Effector memory CD8-positive, alpha-beta T cell (primary cell): ENCODE measurements around the gene HLX.

Source experiments
- ATAC-seq: fragments of 150-1000 bp; cut with Tn5 transposase; replicated peaks from 2 replicates; pipeline ENCODE4 v1.10.0; 2021; ENCODE audit warnings: mild to moderate bottlenecking, moderate library complexity
- DNase-seq, 3 experiments: peaks; one replicate each; pipeline ENCODE4 v3.0.0; 2021
- H3K27ac Mint-ChIP-seq, 2 donors: one replicate each; pipeline ENCODE4 v1.8.0; 2022; ENCODE audit warnings: mild to moderate bottlenecking in 2 of 2, mixed read lengths in 2 of 2, moderate library complexity in 2 of 2
- H3K27me3 Mint-ChIP-seq, 2 donors: one replicate each; pipeline ENCODE4 v1.8.0; 2022; ENCODE audit warnings: mixed read lengths in 2 of 2
- H3K36me3 Mint-ChIP-seq: one replicate; pipeline ENCODE4 v1.8.0; 2022; ENCODE audit warnings: mild to moderate bottlenecking, moderate library complexity, mixed read lengths; ENCODE audit not compliant: insufficient read depth
- H3K4me1 Mint-ChIP-seq, 2 donors: one replicate each; pipeline ENCODE4 v1.8.0; 2022; ENCODE audit warnings: low read depth in 2 of 2, mixed read lengths in 2 of 2
- H3K4me3 Mint-ChIP-seq, 2 donors: one replicate each; pipeline ENCODE4 v1.8.0; 2022; ENCODE audit warnings: mild to moderate bottlenecking in 2 of 2, mixed read lengths in 2 of 2, moderate library complexity in 2 of 2
- H3K9me3 Mint-ChIP-seq, 2 donors: one replicate each; pipeline ENCODE4 v1.8.0; 2022; ENCODE audit warnings: mixed read lengths in 2 of 2

The HLX gene

DNA sequence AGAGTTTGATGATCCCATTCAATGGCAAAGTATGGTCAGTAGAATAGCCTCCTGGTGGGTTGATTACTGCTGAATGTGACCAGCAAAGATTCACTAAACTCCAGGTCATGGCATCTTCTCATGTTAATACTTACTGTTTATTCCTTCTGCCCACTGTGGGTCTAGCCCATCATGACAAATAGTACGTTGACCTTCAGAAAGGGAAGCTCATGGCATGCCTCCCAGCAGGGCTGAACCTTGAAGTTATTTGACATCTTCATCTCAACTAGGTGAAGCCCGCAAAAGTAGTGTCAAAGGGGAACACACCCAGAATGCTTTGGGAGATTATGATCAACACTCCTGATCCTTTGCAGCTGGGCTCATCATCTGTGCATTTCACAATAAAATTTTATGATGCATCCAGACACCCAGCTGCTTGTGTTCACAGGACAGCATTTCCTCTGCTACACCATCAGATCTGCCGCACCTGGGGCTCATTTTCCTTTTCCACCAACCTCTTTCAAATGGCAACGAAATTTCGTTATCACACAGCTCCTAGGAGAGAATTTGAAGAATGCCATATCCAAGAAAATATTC lies 49.6 kb downstream of the HLX start:
- ATAC-seq (no peak), DNase-seq (no peak)
- Mint-ChIP-seq H3K27ac (no peak overlapping the region), H3K4me1 (no peaks in the 10 kb centered on the region), H3K27me3 (peaks cover 0 to 10% of the 10 kb centered on the region in 2 donors), H3K36me3 (no peaks in the 10 kb centered on the region), H3K9me3 (peaks cover 0 to 5% of the 10 kb centered on the region in 2 donors), H3K4me3 (no peak overlapping the region)

GRCh38 chr1:220929304-220929703 lies 50.1 kb downstream of the HLX start:
- Mint-ChIP-seq H3K9me3 (peaks cover 0 to 5% of the 10 kb centered on the region in 2 donors), H3K4me3 (no peak overlapping the region), H3K4me1 (no peaks in the 10 kb centered on the region), H3K27ac (no peak overlapping the region), H3K27me3 (peaks cover 0 to 10% of the 10 kb centered on the region in 2 donors), H3K36me3 (no peaks in the 10 kb centered on the region)
- no peak for ATAC-seq
- no peak for DNase-seq
